ENCODE results near the gene ZNF239. TPM values are rescaled to one million over a fixed set of nuclear protein-coding genes. Genes with fewer than 3 reads are reported as not detected.
"Not testable (repeated sequence)": the region's sequence is repeated elsewhere in the genome, so short reads cannot be mapped to it uniquely, and the experiment has no call there.

ZNF239 gene
- total and polyA plus RNA-seq, 2 of the 8 experiments (the other 6 are each of a cell fraction or from before 2014, with no cell fraction given): 2.4 to 11.4 TPM

GRCh38 chr10:43601576-43601975, 27.2 kb upstream of the ZNF239 start:
- H3K14ac ChIP-seq (ENCODE audit: insufficient read length); H3K4me2 ChIP-seq (ENCODE audit: insufficient read depth in 1 of 2, low read depth in 2 of 2, low read length in 2 of 2); H3K23ac ChIP-seq (ENCODE audit: insufficient read length); CTCF ChIA-PET (ENCODE audit: partially characterized antibody); DNase-seq (ENCODE audit: low read depth in 1 of 2, low spot score in 2 of 2); H2AFZ ChIP-seq (ENCODE audit: low read length); H3K79me1 ChIP-seq (ENCODE audit: low read depth, low read length); H2BK20ac ChIP-seq (ENCODE audit: low read length); H3K4ac ChIP-seq (replicated peaks; ENCODE audit: insufficient read length, low read depth, low read length); H3K79me2 ChIP-seq (ENCODE audit: control insufficient read depth in 1 of 2, insufficient read depth in 2 of 2, low read length in 2 of 2); H3K4me3 ChIP-seq (ENCODE audit: extremely low read depth in 1 of 4, insufficient read depth in 2 of 4, low read depth in 3 of 4, low read length in 4 of 4); H3K9ac ChIP-seq (replicated peaks in 1 of 4; ENCODE audit: extremely low read depth in 1 of 4, low read depth in 3 of 4, low read length in 3 of 4); H4K20me1 ChIP-seq (replicated peaks in 1 of 2; ENCODE audit: control insufficient read depth in 1 of 2, insufficient read depth in 2 of 2, low read length in 2 of 2); POLR2A ChIA-PET (ENCODE audit: partially characterized antibody); H2AK5ac ChIP-seq (ENCODE audit: low read depth, low read length); H3K4me1 ChIP-seq (replicated peaks in 1 of 4; ENCODE audit: control insufficient read depth in 3 of 4, insufficient read depth in 4 of 4, low read length in 3 of 4); FAIRE-seq; H3K23me2 ChIP-seq (ENCODE audit: low read depth, low read length); H4K8ac ChIP-seq (ENCODE audit: extremely low read depth, insufficient read depth, low read length); H4K91ac ChIP-seq (replicated peaks; ENCODE audit: insufficient read length, low read length); H2BK12ac ChIP-seq (ENCODE audit: low read depth, low read length); H3K27me3 ChIP-seq (replicated peaks in 1 of 4; ENCODE audit: control insufficient read depth in 3 of 4, extremely low read depth in 1 of 4, insufficient read depth in 3 of 4, low read length in 3 of 4); H3K36me3 ChIP-seq (ENCODE audit: control insufficient read depth in 2 of 4, insufficient read depth in 4 of 4, low read length in 3 of 4); H3K56ac ChIP-seq (replicated peaks; ENCODE audit: insufficient read length, low read depth, low read length); H2BK120ac ChIP-seq (replicated peaks; ENCODE audit: low read depth, low read length); H2BK15ac ChIP-seq (ENCODE audit: low read length); H3K18ac ChIP-seq (ENCODE audit: extremely low read depth, low read length); H2BK5ac ChIP-seq (ENCODE audit: low read depth, low read length); H4K5ac ChIP-seq (ENCODE audit: insufficient read length, low read depth, low read length); H3K27ac ChIP-seq (ENCODE audit: low read depth, low read length): not testable (repeated sequence)
- WGBS, 2 experiments (ENCODE audit: extremely low coverage in 1 of 2, insufficient coverage in 1 of 2, insufficient read length in 1 of 2, insufficient replicate concordance in 2 of 2, low coverage in 1 of 2, low lambda C conversion rate in 2 of 2, missing lambda C conversion rate in 1 of 2): 79% methylated on average over 6 of the region's 6 CpGs; no CpG with 5 or more reads in 1 of the 2 experiments
- H3K9me3 ChIP-seq (ENCODE audit: insufficient read depth in 2 of 2, low read depth in 1 of 2, low read length in 1 of 2): peaks cover 15 to 29% of the 10 kb centered on the region in 2 experiments; a peak in 3 of 4 replicates
